GM12873 (cell line): ENCODE results near the gene TAP1.

ENCODE experiments used
- TF ChIP-seq, protein P1 (sequence below): IDR thresholded peaks from 2 replicates; pipeline ENCODE4 v1.5.1; 2012; ENCODE audit warnings: low read depth, mild to moderate bottlenecking, moderate library complexity, low read length, control low read depth; ENCODE audit not compliant: insufficient read depth; ENCODE audit errors: missing control alignments

The TAP1 gene, protein sequence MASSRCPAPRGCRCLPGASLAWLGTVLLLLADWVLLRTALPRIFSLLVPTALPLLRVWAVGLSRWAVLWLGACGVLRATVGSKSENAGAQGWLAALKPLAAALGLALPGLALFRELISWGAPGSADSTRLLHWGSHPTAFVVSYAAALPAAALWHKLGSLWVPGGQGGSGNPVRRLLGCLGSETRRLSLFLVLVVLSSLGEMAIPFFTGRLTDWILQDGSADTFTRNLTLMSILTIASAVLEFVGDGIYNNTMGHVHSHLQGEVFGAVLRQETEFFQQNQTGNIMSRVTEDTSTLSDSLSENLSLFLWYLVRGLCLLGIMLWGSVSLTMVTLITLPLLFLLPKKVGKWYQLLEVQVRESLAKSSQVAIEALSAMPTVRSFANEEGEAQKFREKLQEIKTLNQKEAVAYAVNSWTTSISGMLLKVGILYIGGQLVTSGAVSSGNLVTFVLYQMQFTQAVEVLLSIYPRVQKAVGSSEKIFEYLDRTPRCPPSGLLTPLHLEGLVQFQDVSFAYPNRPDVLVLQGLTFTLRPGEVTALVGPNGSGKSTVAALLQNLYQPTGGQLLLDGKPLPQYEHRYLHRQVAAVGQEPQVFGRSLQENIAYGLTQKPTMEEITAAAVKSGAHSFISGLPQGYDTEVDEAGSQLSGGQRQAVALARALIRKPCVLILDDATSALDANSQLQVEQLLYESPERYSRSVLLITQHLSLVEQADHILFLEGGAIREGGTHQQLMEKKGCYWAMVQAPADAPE

DNA sequence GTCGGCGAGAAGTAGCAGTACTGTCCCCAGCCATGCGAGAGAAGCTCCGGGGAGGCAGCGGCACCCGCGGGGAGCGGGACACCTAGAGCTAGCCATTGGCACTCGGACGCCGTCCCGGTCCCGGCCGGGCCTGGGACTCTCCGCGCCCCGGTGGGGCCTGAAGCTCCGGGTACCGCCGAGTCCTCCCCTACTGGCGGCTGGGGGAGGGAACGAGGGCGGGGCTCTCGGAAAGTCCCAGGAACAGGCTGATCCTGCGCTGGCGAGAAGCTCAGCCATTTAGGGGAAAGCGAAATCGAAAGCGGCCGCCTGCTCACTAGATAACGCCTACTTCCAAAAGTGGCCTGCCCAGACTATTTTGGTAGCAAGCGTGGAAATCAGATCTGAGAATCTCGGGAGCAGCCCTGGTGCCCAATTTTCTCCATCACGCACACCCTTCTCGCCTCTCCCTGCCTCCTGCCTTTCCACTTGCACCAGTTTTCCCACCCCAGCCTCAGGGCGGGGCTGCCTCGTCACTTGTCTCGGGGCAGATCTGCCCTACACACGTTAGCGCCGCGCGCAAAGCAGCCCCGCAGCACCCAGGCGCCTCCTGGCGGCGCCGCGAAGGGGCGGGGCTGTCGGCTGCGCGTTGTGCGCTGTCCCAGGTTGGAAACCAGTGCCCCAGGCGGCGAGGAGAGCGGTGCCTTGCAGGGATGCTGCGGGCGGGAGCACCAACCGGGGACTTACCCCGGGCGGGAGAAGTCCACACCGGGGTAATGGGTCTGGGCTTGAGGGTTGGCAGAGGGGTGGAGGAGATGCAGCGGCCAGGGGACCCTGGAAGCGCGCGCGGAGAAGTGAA, at the start of gene TAP1, which contains the start of gene PSMB9:
Gene TAP1, minus strand, starts transcription at position 164 of the 835 bp plus-strand sequence. Its CDS starts 68 bp downstream, at position 96.
Gene PSMB9, plus strand, starts transcription at position 652 of the 835 bp plus-strand sequence. Its CDS starts 38 bp downstream, at position 690.
- TF ChIP-seq, protein P1, sequence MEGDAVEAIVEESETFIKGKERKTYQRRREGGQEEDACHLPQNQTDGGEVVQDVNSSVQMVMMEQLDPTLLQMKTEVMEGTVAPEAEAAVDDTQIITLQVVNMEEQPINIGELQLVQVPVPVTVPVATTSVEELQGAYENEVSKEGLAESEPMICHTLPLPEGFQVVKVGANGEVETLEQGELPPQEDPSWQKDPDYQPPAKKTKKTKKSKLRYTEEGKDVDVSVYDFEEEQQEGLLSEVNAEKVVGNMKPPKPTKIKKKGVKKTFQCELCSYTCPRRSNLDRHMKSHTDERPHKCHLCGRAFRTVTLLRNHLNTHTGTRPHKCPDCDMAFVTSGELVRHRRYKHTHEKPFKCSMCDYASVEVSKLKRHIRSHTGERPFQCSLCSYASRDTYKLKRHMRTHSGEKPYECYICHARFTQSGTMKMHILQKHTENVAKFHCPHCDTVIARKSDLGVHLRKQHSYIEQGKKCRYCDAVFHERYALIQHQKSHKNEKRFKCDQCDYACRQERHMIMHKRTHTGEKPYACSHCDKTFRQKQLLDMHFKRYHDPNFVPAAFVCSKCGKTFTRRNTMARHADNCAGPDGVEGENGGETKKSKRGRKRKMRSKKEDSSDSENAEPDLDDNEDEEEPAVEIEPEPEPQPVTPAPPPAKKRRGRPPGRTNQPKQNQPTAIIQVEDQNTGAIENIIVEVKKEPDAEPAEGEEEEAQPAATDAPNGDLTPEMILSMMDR, result peak; percentile 76

DNA sequence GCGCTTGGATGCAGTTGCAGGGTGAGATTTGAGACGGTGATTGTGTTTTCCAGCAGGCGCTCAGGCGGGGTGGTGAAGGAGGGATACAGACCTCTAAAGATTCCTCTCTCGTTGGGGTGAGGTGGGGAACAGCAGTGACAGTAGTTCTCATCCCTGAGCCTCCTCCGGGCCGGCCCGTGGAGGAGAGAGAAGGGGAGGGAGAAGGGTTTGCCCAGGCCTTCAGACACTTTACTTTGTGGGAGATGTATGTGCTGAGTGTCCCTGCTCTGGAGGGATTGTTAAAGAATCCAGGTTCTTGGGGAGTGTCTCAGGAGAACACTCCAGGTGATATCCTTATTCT, 41.5 kb upstream of the TAP1 start:
- TF ChIP-seq, protein P1, result no peak

DNA sequence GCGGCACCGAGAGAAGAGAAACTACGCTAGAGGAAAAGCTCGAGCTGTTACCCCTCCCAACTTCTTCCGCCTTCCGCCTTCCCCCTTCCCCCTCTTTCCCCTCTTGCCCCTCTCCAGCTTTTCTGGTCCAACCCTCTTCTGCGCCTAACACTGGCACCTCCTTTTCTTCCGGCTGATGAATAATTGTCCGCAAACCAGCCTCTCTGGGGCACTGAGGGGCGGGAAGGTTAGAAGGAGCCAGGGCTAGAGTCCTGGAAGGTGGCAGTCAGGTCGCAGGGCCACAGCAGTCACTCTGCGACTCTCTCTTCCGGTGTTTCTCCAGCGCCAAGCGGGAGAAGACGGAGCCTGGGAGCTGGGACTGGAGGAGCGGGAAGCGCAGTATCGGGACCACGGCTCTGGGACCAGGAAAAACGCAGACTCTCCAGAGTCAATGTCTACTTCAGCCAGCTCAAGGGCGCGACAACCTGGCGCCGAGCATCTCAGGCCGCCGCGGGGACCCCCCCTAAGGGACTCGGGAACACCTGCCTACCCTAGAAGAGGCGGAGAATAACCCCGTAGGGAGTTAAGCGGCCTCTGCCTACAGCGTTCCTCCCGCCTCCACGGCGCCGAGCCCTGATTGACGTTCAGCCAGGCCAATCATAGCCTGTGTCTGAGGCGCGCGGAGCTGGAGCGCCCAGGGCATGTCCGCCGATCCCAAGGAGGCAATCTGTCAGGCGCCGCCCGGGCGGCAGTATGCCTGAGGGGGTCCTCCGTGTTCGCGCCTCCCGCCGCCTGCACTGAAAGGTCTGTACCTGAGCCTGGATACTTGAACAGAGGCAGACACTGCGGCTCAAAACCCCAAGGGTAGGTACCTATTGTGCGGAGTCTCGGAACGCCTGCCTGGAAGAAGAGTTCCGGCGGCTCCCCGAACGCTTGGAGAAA, 40.8 kb upstream of the TAP1 start:
- TF ChIP-seq, protein P1, result no peak

DNA sequence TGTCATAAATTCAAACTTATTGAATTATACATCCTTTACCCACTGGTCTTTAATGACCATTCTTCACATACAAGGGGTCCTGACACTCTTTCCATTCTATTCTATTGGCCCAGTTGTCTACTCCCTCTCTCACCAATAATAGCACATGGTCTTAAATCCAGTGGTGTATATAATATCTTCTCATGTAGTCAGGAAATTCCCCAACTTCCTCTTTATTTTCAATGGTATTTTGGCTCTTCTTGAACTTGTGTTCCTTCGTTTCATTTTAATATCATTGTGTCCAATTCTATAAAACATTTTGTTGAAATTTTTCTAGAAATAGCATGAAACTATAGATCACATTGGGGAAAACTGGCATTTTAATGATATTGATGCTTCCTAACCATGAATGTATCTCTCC, 37.3 kb upstream of the TAP1 start:
- TF ChIP-seq, protein P1, result no peak

DNA sequence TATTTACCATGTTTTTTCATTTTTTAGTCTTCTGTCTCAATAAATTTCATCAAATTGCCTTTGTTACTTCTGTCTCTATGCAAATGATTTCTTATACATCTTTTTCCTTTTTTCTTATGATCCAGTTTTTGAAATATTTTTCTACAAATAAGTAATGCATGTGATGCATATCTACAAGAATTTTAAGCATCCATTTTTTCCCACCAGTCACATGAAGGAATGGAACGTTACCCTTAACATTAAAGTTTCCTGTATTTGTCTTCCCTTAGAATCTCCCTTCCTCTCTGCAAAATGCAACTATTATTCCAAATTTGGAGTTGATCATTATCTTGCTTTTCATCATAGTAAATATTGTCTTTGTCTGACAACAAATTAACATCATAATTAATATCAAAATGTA, 36.0 kb upstream of the TAP1 start:
- TF ChIP-seq, protein P1, result no peak

DNA sequence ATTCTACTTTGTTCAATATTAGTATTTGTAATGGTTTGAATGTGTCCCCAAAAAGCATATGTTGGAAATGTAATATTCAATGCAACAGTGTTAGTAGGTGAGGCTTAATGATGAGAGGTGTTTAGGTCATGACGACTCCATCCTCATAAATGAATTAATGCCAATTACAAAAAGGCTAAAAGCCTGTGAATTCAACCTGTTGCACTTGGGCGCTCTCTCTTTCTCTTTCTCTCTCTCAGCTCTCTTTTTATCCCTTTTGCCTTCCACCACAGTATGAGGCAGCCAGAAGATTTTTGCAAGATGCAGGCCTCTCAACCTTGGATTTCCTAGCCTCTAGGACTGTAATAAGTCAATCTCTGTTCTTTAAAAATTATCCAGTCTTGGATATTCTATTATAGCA, 35.1 kb upstream of the TAP1 start:
- TF ChIP-seq, protein P1, result no peak
